Panc1 (cell line): ENCODE results near the gene MRPL55. TPM values are rescaled to one million over a fixed set of nuclear protein-coding genes. Genes with fewer than 3 reads are reported as not detected.

Source experiments
- ATAC-seq: fragments of 200-7000 bp; cut with Tn5 transposase; 2 replicates; pipeline ENCODE4 v1.9.1; 2020; ENCODE audit warnings: mild to moderate bottlenecking, moderate library complexity
- BruUV-seq: library from RNA; stranded (reverse); fragments of 400-500 nt; replicated peaks from 2 replicates; lab custom pipeline; 2021; lab: Mats Ljungman, UMichigan
- CTCF ChIA-PET: fragments of 300-600 bp; sonication (Branson Sonifier 250); formaldehyde crosslinking; loops from one replicate; lab custom pipeline; 2022; ENCODE audit warnings: antibody characterized with exemption; lab: Charles Lee
- POLR2A ChIA-PET: fragments of 300-600 bp; sonication (Branson Sonifier 250); formaldehyde crosslinking; loops from one replicate; lab custom pipeline; 2022; ENCODE audit warnings: antibody characterized with exemption; lab: Charles Lee
- DNase-seq: peaks from one replicate; pipeline ENCODE4 v3.0.0-alpha.2; 2010; ENCODE audit warnings: low read depth, low spot score
- H3K27ac ChIP-seq: 2 replicates; pipeline ENCODE4 v1.5.1; 2011; ENCODE audit warnings: mild to moderate bottlenecking, low read length, inconsistent platforms
- H3K27me3 ChIP-seq: fragments of 200-500 bp; sonication (Bioruptor generic); 2 replicates; pipeline ENCODE4 v1.6.0; 2014; ENCODE audit warnings: low read length, inconsistent platforms; ENCODE audit not compliant: control insufficient read depth, insufficient read depth
- H3K36me3 ChIP-seq: fragments of 200-500 bp; sonication (Bioruptor generic); 2 replicates; pipeline ENCODE4 v1.5.1; 2014; ENCODE audit warnings: inconsistent platforms, mild to moderate bottlenecking, low read length, moderate library complexity; ENCODE audit not compliant: control insufficient read depth, insufficient read depth
- H3K4me1 ChIP-seq: 2 replicates; pipeline ENCODE4 v1.5.1; 2011; ENCODE audit warnings: inconsistent platforms, mild to moderate bottlenecking, low read length, moderate library complexity; ENCODE audit not compliant: control insufficient read depth, insufficient read depth
- H3K4me3 ChIP-seq, 2 experiments: 2 replicates each; pipeline ENCODE4 v1.5.1; 2011 to 2012; ENCODE audit warnings: low read depth in 2 of 2, low read length in 2 of 2, mild to moderate bottlenecking in 2 of 2, inconsistent platforms in 1 of 2, moderate library complexity in 1 of 2
- H3K9me3 ChIP-seq: fragments of 200-500 bp; sonication (Bioruptor generic); 2 replicates; pipeline ENCODE4 v1.5.1; 2014; ENCODE audit warnings: low read depth, mild to moderate bottlenecking, inconsistent platforms, low read length, moderate library complexity; ENCODE audit not compliant: control insufficient read depth, insufficient read depth
- POLR2AphosphoS5 ChIP-seq: IDR thresholded peaks from 2 replicates; pipeline ENCODE4 v1.6.1; 2012; ENCODE audit warnings: mild to moderate bottlenecking, low read depth, low read length, moderate library complexity
- SIN3A ChIP-seq: IDR thresholded peaks from 2 replicates; pipeline ENCODE4 v1.6.1; 2012; ENCODE audit warnings: low read depth, mild to moderate bottlenecking, low read length, moderate library complexity, borderline replicate concordance; ENCODE audit not compliant: insufficient read depth
- TCF7L2 ChIP-seq: IDR thresholded peaks from 2 replicates; pipeline ENCODE4 v1.6.1; 2011; ENCODE audit warnings: mild to moderate bottlenecking, low read depth, low read length, inconsistent platforms
- in situ Hi-C: cut with HindIII; loops from 2 replicates; pipeline ENCODE4 v1.10.0; 2016; ENCODE audit warnings: low sequenced_read_pairs, low pct_unique_long_range_greater_than_20kb
- intact Hi-C: fragments of 100-400 bp; cut with micrococcal nuclease; formaldehyde crosslinking; loops from one replicate; pipeline ENCODE4 v1.10.0; 2022; ENCODE audit not compliant: unreplicated experiment
- total RNA-seq: library from RNA; stranded (reverse); gene quantifications from one replicate; pipeline ENCODE4 v1.2.1, GENCODE V29; 2021; ENCODE audit not compliant: unreplicated experiment
- TF ChIP-seq, protein P1 (sequence below), 2 experiments: IDR thresholded peaks; 2 replicates each; pipeline ENCODE4 v1.6.1; 2011 to 2012; ENCODE audit warnings: low read depth in 2 of 2, control low read depth in 1 of 2, low read length in 1 of 2, mild to moderate bottlenecking in 1 of 2, moderate library complexity in 1 of 2; ENCODE audit not compliant: insufficient read depth in 1 of 2
- TF ChIP-seq, protein P2 (sequence below): fragments of 450-650 bp; IDR thresholded peaks from 2 replicates; pipeline ENCODE4 v1.5.1; 2017; ENCODE audit warnings: mild to moderate bottlenecking

MRPL55 gene
- total RNA-seq, 1 experiment from 2014 or later = 53.0 TPM

DNA sequence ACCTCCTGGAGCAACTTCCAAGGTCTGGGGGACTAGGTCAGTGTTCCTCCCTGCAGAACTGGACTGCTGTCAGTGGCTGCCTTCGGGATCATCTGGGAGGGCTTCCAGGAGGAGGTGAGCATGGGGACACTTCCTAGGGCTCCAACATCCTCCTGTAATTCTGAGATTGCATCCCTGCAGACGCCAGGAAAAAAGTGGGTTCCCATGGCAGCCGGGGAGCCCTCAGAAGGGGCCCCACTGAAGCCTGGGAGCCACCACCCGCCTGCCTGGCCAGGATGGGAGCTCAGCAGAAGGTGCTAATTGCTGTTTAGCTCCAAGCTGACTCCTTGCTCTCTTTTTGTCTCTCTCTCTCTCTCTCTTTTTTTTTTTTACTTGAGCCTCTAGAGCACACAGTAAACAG lies 42.7 kb downstream of the MRPL55 start:
- no peaks in the 10 kb centered on the region for H3K9me3 ChIP-seq
- TF ChIP-seq SIN3A = no peak
- TF ChIP-seq, protein P1, sequence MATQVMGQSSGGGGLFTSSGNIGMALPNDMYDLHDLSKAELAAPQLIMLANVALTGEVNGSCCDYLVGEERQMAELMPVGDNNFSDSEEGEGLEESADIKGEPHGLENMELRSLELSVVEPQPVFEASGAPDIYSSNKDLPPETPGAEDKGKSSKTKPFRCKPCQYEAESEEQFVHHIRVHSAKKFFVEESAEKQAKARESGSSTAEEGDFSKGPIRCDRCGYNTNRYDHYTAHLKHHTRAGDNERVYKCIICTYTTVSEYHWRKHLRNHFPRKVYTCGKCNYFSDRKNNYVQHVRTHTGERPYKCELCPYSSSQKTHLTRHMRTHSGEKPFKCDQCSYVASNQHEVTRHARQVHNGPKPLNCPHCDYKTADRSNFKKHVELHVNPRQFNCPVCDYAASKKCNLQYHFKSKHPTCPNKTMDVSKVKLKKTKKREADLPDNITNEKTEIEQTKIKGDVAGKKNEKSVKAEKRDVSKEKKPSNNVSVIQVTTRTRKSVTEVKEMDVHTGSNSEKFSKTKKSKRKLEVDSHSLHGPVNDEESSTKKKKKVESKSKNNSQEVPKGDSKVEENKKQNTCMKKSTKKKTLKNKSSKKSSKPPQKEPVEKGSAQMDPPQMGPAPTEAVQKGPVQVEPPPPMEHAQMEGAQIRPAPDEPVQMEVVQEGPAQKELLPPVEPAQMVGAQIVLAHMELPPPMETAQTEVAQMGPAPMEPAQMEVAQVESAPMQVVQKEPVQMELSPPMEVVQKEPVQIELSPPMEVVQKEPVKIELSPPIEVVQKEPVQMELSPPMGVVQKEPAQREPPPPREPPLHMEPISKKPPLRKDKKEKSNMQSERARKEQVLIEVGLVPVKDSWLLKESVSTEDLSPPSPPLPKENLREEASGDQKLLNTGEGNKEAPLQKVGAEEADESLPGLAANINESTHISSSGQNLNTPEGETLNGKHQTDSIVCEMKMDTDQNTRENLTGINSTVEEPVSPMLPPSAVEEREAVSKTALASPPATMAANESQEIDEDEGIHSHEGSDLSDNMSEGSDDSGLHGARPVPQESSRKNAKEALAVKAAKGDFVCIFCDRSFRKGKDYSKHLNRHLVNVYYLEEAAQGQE (IDR thresholded peaks at IDR 0.05; ENCODE audit: insufficient read depth in 1 of 2, low read depth in 2 of 2, low read length in 1 of 2) = no peak
- TF ChIP-seq, protein P2, sequence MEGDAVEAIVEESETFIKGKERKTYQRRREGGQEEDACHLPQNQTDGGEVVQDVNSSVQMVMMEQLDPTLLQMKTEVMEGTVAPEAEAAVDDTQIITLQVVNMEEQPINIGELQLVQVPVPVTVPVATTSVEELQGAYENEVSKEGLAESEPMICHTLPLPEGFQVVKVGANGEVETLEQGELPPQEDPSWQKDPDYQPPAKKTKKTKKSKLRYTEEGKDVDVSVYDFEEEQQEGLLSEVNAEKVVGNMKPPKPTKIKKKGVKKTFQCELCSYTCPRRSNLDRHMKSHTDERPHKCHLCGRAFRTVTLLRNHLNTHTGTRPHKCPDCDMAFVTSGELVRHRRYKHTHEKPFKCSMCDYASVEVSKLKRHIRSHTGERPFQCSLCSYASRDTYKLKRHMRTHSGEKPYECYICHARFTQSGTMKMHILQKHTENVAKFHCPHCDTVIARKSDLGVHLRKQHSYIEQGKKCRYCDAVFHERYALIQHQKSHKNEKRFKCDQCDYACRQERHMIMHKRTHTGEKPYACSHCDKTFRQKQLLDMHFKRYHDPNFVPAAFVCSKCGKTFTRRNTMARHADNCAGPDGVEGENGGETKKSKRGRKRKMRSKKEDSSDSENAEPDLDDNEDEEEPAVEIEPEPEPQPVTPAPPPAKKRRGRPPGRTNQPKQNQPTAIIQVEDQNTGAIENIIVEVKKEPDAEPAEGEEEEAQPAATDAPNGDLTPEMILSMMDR = no peak
- TF ChIP-seq TCF7L2 = no peak
- TF ChIP-seq POLR2AphosphoS5 = no peak
- H3K4me1 ChIP-seq = no peaks in the 10 kb centered on the region
- no peak overlapping the region for H3K4me3 ChIP-seq
- ChIA-PET CTCF (interaction anchor here (0.6 to 0.9 kb wide), 2 partner anchors 63 to 67 kb away, joined by 4 to 7 read pairs; no protein-coding TSS in a partner anchor), POLR2A (no interaction called here)
- no peaks in the 10 kb centered on the region; the same call in 1 of the 2 replicates for H3K27me3 ChIP-seq
- H3K36me3 ChIP-seq = no peaks in the 10 kb centered on the region
- in situ Hi-C loops = no loop called here
- H3K27ac ChIP-seq = no peak overlapping the region
- ATAC-seq (no peak), DNase-seq (no peak)
- BruUV-seq = no TSS peak
- intact Hi-C loops = no loop called here

DNA sequence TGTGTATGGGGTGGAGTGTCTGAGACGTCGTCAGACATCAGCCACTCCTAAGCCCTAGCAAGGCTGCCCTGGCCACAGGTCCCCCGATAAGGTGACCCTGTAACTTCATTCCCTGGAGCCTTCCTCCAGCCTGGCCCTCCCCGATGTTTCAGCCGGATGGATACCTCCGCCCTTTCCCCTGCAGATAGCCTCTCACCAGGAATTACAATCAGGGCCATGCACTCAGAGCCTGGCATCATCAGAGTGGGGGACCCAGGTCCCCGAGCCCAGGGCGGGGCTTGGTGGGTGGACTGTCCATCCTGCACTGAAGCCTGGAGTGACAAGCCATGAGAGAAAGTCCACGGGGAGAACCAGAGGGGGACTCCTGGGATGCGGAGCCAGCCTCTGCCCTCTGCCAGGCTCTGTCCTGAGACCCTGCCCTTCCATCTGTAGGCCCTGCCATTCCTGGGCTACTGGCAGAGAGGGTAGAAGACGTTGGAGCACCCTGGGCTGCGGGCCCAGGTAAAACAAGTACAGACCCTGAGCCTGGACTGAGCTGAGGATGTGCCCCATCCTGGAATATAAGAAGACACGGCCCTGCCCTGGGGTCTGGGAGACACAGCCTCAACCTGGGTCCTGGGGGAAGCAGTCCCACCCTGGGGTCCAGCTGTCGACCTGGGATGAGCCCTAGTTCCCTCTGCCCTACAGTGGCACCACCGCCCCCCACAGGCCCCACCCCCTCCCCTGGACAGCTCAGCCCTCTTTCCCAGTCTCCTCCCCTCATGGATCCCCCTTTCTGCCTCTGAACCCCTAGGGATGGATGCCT lies 43.4 kb downstream of the MRPL55 start:
- no TSS peak for BruUV-seq
- CTCF ChIA-PET = no interaction called here
- no peak for ATAC-seq

More for the DNA sequence above, 43.4 kb downstream of the MRPL55 start:
- DNase-seq = no peak
- H3K4me1 ChIP-seq = no peaks in the 10 kb centered on the region
- no peaks in the 10 kb centered on the region for H3K36me3 ChIP-seq
- H3K27ac ChIP-seq = no peak overlapping the region
- in situ Hi-C loops = no loop called here
- H3K9me3 ChIP-seq = no peaks in the 10 kb centered on the region
- H3K4me3 ChIP-seq = no peak overlapping the region
- intact Hi-C loops = no loop called here
- TF ChIP-seq, protein P1 (IDR thresholded peaks at IDR 0.05; ENCODE audit: insufficient read depth in 1 of 2, low read depth in 2 of 2, low read length in 1 of 2) = no peak
- TF ChIP-seq, protein P2 = no peak
- TF ChIP-seq POLR2AphosphoS5 (no peak), TCF7L2 (no peak), SIN3A (no peak)
- POLR2A ChIA-PET = no interaction called here
- no peaks in the 10 kb centered on the region; the same call in 1 of the 2 replicates for H3K27me3 ChIP-seq
